HT-29 (cell line): Measurements from ENCODE around the gene UGP2. TPM values are rescaled to one million over a fixed set of nuclear protein-coding genes. Genes with fewer than 3 reads are reported as not detected.
"Not testable (repeated sequence)": the region's sequence is repeated elsewhere in the genome, so short reads cannot be mapped to it uniquely, and the experiment has no call there.

Source experiments
- DNase-seq: peaks from one replicate; pipeline ENCODE4 v3.0.0-alpha.2; 2015; ENCODE audit warnings: low spot score
- total RNA-seq: library from RNA; depleted of rRNA; stranded (reverse); fragments of >200 nt; shearing (Covaris generic); gene quantifications from 2 replicates; pipeline ENCODE4 v1.2.3, GENCODE V29; 2014

Gene UGP2
- total RNA-seq, 1 experiment from 2014 or later, result 23.1 TPM

DNA sequence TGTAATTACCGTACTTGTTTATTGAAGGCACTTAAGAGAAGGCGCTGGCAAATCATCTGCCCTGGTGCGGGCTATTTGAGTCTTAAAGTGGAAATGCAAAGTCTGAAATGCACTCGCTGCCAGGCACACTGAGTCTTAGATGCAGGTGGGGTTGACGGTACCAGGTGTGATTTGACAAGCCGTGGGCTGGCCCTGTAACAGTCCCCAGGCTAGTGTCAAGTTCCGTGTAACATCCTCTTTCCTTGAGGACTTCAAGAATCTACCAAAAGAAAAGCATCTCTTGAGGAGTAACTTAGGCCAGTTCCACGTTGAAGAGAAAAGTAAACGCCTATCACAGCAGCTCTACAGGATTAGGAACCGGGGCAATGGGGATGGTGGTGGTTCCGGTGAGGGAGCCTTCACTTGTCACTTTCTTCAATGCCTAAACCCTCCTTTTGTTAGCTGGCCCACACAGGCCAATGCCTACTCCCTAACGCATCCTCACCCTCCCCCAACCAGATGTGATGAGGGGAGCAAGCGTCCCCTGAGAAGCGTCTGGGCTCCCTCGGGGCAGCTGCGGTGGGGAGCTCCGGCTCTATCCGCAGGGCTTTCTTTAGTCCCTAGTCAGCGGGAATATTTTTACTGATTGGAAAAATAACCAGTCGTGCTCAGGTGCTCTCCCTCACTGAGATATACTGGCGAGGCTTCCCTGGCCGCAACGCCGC lies 1.5 kb upstream of the UGP2 start:
- DNase-seq, result peak; percentile 12

DNA sequence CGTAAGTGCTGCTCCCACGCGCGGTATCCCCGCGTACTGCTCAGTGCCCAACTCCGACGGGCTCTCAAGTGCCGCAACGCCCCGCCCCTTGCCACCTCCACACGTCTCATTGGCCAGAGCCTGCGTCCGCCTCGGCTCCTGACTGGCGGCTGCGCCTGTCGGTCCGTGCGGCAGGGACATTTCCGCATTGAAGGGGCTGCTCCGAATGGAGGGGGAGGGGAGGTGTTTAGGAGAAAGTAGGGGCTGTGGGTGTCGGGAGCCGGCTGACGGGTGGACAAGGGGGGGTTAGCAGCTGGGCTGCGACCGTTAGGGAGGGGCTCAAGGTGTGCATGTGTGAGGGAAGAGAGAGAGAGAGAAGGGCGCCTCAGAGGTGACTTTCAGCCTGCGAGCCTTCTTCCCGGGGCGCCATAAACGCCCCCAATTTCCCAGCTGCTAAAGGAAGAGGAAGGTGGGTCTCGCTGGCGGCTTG lies 877 bp upstream of the UGP2 start:
- peak; percentile 99 for DNase-seq

DNA sequence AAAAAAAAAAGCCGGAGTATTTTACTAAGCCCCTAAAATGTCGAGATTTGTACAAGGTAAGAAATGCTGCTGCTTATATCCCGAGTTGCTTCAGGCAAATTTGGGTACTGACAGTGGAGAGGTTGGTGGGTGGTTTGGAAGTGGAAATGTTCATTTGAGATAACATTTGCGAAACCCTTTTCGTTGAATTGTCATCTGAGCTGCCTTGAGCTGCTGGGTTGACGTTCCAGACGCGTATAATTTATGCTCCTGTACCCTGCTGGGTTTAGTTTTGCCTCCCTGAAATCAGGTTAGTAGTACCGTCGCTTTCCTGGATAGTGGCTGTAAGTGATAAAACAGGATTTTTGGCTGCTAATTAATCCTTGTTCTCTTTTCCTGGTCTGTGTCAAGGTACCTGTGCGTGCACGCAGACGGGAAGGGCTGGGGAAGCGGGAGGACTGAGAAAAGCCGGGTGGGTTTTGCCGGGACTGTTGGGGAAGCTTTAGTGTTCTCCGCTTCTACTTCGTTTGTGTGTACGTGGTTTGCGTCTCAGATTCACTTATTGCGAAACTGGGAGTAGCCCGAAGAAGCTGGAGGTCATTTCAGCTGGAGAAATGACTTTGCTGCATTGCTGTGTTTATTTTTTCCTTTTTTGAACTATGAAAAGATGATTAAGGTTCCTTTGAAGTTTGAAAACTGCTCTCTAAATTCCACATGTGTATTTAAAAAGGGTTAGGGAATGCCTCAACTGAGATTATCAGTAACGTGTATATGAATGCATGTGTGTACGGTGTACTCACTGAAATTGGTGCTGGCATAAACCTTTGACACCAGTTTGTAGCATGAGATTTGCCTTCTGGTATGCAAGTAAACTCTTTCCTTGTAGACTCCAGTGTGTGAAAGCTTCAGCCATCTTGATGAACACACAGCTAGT lies 709 bp downstream of the UGP2 start:
- DNase-seq, result peak; percentile 57

DNA sequence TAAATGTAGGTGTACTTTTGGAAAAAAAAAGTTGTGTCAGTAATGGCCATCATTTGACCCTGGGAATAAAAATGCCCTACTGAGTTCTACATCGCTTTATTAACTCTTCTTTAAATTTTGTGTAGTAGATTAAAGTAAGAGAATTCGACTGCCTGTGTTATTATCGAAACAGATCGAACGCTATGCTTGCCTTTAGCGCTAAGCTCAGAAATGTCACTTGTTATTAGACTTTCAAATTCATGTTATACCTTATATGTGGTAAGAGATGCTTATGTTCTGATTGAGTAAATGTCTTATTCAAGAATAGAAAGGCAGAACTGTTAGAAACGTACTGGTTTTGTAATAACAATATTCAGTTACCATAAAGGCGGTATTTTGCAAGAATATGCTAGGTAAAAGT lies 1.4 kb downstream of the UGP2 start:
- DNase-seq, result no peak

DNA sequence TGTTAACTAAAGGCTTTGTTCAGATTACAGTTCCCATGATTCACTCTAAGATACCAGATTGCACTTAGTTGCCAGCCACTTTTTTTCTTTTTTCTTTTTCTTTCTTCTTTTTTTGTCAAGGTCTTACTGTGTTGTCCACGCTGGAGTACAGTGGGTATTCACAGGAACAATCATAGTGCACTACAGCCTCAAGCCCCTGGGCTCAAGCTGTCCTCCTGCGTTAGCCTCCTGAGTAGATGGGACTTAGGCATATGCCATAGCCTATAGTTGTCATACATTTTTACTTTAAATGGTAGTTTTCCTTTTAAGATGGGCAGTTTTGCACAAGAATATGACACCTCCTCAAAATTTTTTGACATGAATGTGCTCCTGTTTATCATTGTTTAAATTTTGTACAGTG lies 2.1 kb downstream of the UGP2 start:
- no peak for DNase-seq

DNA sequence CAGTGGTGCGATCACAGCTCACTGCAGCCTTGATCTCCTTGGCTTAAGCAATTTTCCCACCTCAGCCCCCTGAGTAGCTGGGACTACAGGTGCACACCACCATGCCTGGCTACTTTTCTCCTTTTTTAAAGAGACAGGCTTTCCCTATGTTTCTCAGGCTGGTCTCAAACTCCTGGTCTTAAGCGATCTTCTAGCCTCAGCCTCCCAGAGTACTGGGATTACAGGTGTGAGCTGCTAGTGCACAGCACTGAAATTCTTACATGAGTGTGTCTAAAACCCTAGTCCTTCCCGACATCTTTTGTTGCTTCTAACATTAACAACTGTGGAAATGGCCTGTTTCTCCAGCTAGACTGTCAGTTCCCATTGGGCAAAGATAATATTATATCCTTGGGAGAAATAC lies 2.9 kb downstream of the UGP2 start:
- DNase-seq, result no peak

DNA sequence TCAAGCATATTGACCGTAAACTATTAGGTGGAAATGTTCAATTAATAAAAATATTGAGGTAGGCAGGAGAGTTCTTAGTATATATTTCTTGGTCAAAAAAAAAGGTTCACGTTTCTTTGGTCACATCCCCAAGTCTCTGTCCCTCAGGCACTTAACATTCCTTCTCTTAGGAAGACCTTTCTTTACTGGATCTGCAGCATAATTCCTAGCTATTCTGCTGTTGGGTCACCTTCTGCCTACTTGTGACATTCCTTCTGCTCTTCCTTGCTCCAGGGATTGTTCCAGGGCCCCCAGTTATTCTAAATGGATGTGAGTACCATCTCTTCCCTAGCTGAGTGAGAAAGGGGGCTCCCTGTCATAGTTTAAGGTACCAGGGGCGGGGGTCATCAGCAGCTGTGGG lies 4.2 kb downstream of the UGP2 start:
- DNase-seq, result no peak

DNA sequence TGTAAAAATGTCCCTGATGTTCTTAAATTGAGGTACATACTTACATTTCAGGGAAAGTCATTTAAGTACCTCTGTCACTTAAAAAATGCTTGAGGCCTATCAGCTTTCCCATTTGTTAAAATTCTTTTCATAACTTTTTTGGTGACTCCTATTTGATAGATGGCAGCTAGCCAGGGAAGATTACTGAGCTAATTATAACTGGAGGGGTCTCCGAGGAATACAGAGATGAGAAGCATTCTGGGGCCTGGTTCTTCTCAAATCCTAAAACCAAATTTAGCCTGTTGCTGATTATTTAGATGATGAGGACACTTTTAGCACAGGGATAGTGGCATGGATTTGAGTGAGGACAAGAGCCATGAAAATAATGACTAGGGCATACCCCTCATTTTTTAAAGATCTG lies 4.8 kb downstream of the UGP2 start:
- DNase-seq, result no peak

DNA sequence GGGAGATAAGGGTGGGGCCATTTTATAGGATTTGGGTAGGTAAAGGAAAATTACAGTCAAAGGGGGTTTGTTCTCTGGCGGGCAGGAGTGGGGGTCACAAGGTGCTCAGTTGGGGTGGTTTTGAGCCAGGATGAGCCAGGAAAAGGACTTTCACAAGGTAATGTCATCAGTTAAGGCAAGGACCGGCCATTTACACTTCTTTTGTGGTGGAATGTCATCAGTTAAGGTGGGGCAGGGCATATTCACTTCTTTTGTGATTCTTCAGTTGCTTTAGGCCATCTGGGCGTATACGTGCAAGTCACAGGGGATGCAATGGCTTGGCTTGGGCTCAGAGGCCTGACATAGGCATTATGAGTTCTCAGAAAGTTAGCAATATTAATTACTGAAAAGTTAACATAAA lies 5.9 kb downstream of the UGP2 start:
- DNase-seq, result not testable (repeated sequence)

DNA sequence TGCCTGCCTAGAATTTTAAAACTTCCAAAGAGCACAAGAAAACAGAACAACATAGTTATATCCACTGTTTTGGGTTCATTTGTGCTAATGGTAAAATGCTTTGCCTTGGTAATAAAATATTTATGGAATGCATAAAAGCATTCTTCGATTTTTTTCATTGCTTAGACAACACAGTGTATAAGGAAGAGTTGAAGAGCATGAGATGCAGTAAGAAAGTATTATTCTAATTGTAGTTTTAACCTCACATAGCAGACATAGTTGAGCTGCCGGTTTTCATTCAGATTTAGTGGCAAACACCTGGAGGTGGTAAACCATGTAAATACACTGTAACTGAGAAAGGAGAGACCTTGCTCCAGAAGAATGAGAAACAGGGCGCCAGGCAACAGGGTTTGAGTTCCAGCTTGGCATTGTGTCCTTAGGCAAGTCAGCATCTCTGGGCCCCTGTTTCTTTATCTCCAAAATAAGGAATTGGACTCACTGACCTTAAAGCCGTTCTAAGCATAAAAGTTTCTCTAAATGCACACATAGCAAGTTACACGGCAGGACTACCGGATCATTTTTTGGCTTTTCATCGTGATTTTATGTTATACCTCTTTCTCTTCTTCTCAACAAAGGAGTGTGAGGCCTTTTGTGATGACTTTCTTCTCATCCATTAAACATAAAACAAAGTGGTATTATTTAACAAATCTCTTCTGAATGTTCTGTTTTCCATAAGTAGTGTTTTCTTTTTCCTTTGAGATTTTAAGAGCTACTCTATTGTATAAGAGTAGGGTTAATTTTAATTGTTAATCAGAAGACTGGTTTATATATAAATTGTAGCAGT lies 7.9 kb downstream of the UGP2 start:
- no peak for DNase-seq

DNA sequence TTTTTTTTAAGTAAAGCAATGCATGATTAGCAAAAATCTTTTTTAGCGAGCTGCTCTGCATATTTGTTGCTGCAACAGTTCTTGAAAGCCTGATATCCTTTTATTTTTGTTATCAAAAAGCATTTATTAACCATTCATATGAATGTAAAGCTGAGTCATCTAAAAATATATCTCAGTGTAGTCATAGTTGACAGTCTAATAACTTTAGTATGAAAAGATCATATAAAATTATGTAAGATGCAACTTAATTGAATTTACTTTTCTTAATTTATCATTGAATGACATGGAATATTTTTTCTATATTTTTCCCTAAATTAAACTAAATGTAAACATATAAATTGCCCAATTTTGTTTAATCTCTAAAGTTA lies 8.5 kb downstream of the UGP2 start:
- no peak for DNase-seq

DNA sequence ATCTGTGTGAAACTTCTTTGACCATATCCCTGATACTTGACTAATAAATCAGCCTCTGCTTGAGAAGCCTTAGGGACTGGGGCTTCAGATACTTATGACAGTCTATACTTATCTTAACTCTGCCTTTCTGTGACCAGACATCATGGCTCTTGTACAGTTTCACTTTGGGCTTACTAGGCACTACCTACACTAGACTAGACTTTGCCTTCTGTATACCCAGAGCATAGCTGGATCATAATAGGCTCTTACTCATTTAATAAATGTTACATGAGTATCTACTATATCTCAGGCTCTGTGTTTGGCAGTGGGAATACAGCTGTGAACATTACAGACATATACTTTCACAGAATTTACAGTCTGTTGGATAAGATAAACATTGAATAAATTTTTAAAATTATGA lies 9.0 kb downstream of the UGP2 start:
- no peak for DNase-seq

DNA sequence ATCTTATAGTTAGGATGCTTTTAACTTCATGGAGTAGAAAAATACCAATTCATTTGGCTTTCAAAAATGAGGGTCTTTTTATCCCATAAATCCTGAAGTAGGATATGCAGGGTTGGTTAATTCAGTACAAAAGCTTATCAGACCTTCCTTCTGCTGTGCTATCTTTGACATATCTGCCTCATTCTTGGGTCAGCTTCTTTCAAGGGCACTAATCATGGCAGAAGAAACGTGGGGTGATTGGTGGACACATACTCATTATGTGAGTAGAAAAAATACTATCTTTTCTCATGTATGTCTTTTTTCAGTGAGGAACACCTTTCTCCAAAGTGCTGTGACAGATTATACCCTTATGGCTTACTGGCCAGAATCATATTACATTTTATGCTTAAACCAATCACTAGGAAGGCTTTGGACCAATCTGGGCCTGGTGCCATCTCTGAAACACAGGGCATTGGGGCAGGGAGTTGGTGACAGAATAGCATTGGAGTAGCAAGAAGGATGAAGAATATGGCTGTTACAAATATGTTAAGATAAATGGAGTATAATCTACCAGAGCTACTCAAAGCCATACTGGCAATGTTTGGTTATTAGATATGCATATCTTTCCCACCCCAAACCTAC lies 10.1 kb downstream of the UGP2 start:
- no peak for DNase-seq

DNA sequence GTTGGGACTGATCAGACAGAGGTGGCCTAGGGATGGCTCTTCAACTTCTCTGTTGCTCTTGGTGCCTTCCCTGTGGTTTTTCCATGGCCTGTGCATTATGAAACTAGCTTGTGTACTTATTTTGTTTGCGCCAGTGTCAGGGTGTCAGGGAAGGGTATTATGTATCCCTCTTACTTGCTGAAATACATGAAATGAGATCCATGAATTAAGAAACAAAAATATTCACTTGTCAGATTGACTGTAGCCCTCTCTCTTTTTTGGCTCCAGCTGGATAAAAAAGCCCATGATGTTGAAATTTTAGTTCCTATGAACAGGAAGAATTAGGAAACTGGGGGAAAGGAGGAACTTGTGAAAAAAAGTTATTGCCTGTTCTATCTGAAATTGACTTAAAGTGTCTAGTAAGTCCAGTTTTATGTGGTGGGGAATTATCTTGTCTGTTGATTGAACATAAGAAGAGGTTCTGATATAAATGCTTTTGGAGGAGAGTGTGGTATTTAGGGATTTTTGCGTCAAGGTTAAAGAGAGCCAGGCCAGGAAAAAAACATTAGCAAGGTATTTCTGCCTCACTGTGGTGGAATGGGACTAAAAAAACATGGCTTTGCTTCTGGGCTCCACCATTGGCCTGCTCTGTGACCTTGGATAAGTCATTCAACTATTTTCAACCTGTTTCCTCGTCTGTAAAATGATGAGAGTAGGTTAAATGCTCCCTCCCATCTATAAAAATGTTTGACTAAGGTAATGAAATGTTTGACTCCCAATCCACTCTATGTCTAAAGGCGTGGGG lies 12.0 kb downstream of the UGP2 start:
- peak; percentile 13 for DNase-seq

DNA sequence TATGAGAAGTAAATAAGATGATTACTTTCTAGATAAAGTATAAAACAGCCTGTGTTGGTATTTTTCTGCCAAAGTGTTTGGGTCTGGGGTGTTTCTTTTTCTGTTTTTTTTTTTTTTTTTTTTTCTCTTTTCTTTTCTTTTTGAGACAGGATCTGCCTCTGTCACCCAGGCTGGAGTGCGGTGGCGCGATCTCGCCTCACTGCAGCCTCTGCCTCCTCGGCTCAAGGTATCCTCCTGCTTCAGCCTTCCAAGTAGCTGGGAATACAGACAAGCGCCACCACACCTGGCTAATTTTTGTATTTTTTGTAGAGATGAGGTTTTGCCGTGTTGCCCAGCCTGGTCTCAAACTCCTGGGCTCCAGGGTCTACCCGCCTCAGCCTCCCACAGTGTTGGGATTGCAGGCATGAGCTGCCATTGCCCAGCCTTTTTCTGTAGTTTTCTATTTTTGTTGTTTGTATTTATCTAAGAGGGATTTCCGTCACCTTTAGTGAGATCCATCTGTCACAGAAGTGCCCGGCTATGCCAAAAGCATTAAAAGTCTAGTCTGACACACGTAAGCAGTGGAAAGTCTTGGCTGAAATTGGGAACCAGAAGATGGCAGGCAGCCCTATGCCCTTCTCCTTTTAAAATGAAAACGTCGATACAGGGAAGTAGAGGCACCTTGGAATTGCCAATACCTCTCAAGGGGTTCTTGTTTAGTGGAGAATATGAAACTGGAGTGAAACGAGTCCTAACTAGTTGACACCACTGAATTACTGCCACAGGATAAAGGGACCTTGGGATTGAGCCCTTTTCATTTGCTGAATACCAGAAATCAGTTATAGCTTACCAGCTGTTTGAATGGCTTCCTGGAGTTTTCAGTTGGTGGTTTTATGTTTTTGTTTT lies 14.0 kb downstream of the UGP2 start:
- no peak for DNase-seq

DNA sequence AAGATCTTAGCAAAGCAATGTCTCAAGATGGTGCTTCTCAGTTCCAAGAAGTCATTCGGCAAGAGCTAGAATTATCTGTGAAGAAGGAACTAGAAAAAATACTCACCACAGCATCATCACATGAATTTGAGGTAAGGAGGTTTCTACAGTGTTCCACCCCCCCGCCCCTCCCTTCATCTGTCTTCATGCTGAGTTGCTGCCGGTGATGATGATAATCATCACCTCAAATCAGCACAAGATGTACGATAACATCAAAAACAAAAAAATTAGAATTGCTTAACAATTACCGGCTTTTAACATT lies 14.6 kb downstream of the UGP2 start:
- DNase-seq, result no peak

DNA sequence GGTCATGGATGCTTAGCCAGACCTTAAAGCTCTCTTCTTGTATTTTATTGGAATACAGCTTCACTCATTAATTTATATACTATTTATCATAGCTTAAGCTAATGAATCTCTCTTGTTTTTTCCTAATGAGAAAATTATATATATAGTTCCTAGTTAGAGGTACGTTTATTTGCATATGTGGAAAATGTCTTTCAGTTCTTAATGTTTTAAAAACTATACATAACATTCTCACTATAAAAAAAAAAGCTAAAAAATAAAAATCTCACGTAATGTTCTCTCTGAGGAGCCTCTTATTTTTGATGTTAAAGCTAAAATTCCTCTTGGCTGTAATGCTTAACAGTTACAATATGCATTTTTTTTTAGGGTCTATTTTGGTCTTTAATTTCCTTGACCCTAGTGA lies 16.6 kb downstream of the UGP2 start:
- DNase-seq, result no peak

DNA sequence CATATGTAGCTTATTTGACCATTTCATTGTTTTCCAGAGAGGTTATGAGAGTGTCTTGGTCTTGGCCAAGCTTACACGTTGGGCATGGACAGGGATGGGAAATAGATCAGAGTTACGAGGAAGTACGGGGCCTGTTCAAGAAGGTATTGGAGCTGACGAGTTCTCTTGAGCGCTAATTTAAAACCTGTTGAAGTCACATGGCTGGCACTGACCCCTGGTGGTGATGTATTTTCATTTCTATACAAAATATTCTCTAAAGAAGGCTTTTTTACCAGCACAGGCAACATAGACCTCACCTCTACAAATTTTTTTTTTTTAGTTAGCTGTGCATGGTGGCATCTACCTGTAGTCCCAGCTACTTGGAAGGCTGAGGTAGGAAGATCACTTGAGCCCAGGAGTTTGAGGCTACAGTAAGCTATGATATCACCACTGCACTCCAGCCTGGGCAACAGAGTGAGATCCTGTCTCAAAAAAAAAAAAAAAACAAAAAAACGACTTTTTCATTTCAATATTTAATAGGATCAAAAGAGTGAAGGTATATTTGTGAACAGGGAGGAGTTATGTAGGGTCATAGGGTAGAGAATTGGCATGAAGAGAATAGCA lies 19.6 kb downstream of the UGP2 start:
- DNase-seq, result peak; percentile 63

DNA sequence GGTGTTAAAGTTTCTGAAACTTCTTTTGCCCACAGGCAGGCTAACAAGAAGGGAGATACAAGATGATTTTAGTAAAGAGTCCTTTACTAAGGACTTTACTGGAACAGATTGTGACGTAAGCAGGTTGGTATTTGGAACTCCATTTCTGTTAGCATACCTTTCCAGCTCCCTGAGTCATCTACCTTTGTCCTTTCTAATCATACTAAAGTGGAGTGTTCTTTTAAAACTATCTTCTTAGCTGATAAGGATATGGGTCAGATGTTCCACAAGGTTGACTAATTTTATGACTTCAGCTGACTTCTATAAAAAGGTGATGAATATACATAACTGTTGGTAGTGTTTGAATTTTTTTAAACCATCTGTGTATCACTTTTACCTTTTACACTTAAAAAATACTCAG lies 21.1 kb downstream of the UGP2 start:
- peak; percentile 22 for DNase-seq

DNA sequence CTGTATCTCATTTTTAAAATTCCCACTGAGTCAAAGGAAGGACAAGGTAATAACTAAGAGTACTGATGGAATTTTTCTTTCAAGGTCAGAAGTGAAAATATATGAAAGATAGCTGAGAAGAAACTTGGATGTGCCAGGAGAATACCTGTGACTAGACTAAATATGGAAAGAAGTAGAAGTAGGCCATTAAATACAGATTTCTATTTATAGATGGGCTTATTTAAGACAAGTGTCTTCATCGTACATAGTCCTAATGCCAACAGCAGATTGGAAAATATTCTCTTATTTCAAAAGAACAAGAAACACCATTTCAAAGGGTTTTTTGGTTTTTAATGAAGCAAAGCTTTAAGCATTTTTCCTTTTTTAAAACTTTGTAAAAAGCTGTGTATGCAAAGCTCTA lies 22.0 kb downstream of the UGP2 start:
- DNase-seq, result no peak
